Renal pelvis (tissue), 4 donors: Measurements from ENCODE around the gene GGT7. TPM values are rescaled to one million over a fixed set of nuclear protein-coding genes. Genes with fewer than 3 reads are reported as not detected.
A peak's percentile ranks its signal among the peaks of the same experiment; 100 is the strongest.
"Not testable (repeated sequence)": the region's sequence is repeated elsewhere in the genome, so short reads cannot be mapped to it uniquely, and the experiment has no call there.

Source experiments
- DNase-seq: peaks from one replicate; pipeline ENCODE4 v3.0.0-alpha.2; 2013
- polyA plus RNA-seq, 3 donors: library from polyadenylated mRNA; unstranded; fragments of 120-200 nt; gene quantifications; one replicate each; pipeline ENCODE4 v1.2.1, GENCODE V29; 2013; ENCODE audit not compliant: insufficient read length in 3 of 3

The GGT7 gene
- polyA plus RNA-seq, 3 donors: 21.7 to 36.8 (median 35.5) TPM

- DNase-seq: no peak
Observed at GRCh38 chr20:34852298-34852697, 20.4 kb downstream of the GGT7 start.

- no peak for DNase-seq
Observed at GRCh38 chr20:34850969-34851368, 21.7 kb downstream of the GGT7 start.

GRCh38 chr20:34849778-34850177, 22.9 kb downstream of the GGT7 start:
- DNase-seq: no peak

GRCh38 chr20:34848597-34848996, 24.1 kb downstream of the GGT7 start:
- DNase-seq: no peak

- no peak for DNase-seq
Observed at GRCh38 chr20:34843421-34843820, 29.2 kb downstream of the GGT7 start.

GRCh38 chr20:34842143-34842542, 30.5 kb downstream of the GGT7 start:
- DNase-seq: no peak

GRCh38 chr20:34834459-34834893, 38.2 kb downstream of the GGT7 start:
- DNase-seq: peak; percentile 29

GRCh38 chr20:34831936-34832335, 40.7 kb downstream of the GGT7 start:
- no peak for DNase-seq

GRCh38 chr20:34829191-34829590, 43.5 kb downstream of the GGT7 start:
- DNase-seq: no peak

- DNase-seq: peak; percentile 74
Observed at GRCh38 chr20:34825530-34826362, 46.9 kb downstream of the GGT7 start, which contains the start of gene NCOA6. Gene NCOA6 (minus strand): TSS chr20:34825651. CDS start chr20:34782355, 43,296 bp downstream.

- DNase-seq: peak; percentile 47
Observed at GRCh38 chr20:34824806-34825529, 47.7 kb downstream of the GGT7 start.

GRCh38 chr20:34824452-34824805, 48.2 kb downstream of the GGT7 start:
- peak; percentile 61 for DNase-seq

- no peak for DNase-seq
Observed at GRCh38 chr20:34824026-34824425, 48.6 kb downstream of the GGT7 start.

- no peak for DNase-seq
Observed at GRCh38 chr20:34820805-34821578, 51.7 kb downstream of the GGT7 start.

- no peak for DNase-seq
Observed at GRCh38 chr20:34817801-34818200, 54.9 kb downstream of the GGT7 start.

- no peak for DNase-seq
Observed at GRCh38 chr20:34817072-34817471, 55.6 kb downstream of the GGT7 start.

- no peak for DNase-seq
Observed at GRCh38 chr20:34815636-34816035, 57.0 kb downstream of the GGT7 start.

GRCh38 chr20:34808583-34808982, 64.1 kb downstream of the GGT7 start:
- DNase-seq: no peak

- DNase-seq: not testable (repeated sequence)
Observed at GRCh38 chr20:34807944-34808465, 64.7 kb downstream of the GGT7 start.

- DNase-seq: no peak
Observed at GRCh38 chr20:34806255-34806654, 66.4 kb downstream of the GGT7 start.

- no peak for DNase-seq
Observed at GRCh38 chr20:34798871-34799270, 73.8 kb downstream of the GGT7 start.

- no peak for DNase-seq
Observed at GRCh38 chr20:34798328-34798727, 74.3 kb downstream of the GGT7 start.
